GM04504 (cell line): Measurements from ENCODE around the gene S100A6.

Experiments
- DNase-seq: peaks from one replicate; pipeline ENCODE4 v3.0.0-alpha.2; 2012; ENCODE audit warnings: low read depth

The S100A6 gene

DNA sequence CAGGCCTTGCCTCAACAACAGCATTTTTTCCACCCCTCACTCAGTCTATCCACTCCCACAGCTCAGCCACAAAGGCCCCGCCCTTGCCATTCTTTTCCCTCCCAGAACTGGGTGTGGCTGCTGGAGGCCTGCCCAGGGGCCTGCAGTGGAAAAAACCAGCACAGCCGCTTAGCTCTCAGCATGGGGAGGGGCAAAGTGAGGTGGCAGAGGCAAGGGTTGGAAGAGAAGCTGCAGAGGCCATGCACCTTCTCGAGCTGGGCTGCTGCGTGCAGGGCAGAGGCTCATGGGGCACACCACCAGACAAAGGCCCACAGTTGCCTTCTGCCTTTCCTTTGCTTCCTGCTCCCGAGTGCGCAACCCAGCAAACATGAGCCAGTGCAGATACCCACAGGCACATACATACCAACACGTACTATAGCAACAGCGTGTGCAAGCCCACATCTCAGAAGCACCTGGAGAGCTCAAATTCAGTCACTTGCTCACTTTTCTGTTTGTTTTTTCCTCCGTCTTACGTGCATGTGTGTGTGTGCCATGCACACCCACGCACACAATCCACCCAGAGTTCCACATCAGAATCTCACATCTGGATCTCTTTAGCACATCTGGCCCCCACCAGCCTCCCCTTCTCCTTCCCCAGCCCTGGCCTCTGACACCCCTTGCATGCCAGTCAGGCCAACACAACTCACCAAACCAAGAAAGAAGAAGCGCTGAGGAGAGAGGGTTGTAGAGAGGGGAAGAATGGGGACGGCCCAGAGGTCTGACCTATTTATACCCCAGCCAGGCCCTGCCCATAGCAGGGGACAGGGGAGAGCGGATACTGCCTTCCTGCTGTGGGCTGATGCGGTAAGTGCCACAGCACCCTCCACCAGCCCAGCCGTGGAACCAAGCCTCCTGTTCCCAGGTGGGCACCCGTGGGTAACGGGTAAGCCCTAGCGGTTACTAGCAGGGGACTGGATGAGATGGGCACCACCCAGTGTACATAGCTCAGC is 9.6 kb upstream of the S100A6 start, which contains the start of gene S100A4:
S100A4 (minus strand) TSS at position 740 of the 989 bp plus-strand sequence. CDS start 1,012 bp downstream, outside the sequence.
- peak; percentile 89 for DNase-seq

DNA sequence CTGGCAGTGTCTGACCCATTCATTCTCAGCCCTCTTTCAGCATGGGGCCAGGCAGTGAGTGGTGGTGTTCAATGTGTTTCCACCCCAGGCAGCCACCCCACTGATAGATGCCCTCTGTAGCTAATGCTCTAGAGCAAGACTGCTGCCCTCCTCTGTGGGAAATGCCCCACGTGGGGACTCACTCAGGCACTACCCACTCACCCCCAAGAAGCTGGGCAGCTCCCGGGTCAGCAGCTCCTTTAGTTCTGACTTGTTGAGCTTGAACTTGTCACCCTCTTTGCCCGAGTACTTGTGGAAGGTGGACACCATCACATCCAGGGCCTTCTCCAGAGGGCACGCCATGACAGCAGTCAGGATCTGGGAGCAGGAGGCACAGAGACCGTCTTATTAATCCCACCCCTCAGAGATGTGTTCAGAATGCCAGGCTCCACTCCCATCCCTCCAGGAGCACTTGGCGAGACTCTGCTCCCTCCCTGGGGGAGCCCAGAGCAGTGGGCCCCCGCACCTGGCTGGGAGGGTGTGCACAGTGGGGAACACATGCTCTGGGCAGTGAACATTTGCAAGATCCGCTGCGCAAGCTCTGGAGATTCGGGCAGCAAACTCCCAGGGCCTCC is 8.8 kb upstream of the S100A6 start:
- DNase-seq: no peak

DNA sequence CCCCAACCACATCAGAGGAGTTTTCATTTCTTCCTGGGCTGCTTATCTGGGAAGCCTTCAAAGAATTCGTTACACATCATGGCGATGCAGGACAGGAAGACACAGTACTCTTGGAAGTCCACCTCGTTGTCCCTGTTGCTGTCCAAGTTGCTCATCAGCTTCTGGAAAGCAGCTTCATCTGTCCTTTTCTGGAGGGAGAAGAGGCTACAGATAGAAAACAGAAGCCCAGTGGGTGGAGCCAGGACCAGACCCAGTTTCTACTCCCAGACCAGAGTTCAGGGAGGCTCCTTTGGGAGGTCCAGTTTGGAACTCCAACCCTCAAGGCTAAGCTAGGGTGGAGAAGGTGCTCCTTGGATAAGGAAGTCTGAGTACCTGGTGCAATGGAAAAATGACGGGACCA is 7.9 kb upstream of the S100A6 start:
- no peak for DNase-seq

DNA sequence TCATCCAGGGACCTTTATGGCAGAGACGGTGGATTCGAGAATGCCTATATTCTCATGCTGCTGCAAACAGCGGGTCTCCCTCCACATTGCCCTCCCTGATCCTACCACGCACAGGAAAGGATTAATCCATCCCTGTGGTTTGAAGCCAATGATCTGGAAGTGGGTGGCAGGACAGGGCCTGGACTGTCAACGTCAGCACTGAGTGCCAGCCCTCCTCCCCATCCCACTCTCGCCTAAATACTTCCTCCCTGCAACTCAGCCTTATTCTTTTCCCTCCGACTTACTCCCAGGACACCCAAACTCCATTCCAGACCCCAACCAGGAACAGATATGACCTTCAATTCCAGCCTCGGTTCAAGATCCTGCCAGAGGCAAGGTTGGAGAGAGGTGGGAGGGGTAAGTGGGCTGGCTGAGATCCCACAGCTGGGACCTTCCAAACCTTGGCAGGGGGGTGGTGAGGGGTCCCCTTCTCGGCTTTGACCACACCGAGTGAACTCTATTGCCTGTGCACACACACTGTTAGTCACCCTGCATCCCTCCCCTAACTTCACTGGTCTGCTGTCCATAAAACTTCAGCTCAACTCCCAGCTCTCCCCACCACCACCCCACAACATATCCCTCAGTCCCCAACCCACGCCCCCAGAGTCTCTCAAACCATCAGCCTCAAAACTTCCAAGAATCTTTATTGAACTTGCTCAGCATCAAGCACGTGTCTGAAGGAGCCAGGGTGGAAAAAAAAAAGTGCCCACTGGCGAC is 7.3 kb upstream of the S100A6 start:
- no peak for DNase-seq

DNA sequence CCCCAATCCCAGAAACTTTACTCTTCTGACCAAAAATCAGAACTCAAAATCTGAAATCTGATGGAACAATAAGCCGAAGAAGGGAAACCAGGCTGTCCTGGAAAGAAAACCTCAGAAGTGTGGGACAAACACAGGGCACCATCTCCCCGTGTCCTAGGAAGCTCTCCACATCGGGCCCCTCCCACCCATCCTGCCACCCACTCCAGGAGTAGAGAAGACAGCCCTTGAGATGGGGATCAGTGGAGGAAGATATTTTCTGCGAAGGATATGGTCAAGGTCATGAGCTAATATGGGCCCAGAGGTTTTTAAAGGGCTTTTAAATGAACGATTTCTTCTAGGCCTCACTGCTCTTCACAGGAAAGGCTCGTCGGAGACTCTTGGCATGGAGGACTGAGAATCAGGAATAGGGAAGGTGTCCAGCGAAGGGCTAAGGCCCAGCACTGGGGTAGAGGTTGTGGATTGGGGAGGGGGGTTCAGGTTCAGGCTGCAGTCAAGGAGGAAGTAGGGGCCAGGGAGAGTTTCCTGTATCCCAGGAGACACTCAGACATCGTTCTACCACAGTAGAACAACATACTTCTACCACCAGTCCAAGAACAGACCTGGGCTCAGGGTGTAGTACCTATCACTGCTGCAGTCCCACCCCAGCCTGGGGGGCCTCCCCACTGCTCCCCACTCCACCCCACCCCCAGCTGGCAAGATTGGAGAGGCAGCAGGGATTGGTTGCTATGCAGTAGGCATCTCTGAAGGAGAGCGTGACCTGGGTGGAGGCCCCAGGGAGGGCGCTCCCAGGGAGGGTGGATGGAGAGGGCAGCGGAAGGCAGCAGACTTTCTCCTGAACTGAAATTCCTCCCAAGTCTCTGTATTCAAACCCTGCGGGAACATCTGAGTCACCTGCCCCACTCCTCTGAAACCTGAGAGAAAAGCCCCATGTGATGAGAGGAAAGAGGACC is 6.1 kb upstream of the S100A6 start:
- DNase-seq: no peak

DNA sequence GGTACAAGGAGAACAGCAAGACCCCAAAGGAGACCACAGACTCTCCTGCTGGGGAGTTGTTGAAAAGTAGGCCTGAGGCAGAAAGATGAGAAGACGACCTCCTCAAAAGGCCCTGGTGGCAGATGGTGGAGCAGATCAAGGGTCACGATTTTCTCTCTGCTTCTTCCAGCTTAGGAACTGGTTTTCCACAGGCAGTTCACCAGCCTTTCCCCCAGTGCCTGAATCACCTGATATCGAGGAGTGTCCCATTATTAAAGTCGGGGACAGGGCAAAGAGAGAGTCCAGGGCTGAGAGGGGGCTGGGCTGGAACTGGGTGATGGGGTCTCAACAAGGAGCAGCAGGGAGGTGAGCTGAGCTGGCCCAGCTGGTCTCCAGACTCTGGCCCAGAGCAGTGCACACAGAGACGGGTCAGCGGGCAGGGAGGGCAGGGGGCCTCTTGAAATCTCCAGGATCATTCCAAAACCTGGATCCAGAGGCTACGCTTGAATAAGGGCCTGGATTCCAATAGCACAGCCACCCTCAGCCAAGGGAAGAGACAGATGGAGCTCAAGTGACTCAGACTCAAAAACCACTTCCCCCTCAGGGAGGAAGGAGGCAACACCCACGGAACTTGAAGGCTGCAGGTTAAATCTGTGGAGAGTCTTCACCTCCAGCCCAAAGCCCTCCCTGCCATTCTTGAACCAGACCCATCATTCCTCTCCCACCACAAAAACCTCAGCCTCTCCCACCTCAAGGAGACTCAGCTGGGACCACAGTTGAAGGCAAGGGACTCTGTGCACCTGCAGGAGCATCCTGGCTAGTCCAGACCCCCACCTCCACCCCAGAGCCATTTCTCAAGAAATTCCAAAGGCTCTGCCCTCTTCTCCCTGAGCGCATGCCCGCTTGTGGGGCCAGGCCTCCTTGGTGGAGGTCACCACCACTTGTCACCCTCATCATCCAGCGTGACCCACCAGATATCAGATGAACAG is 4.9 kb upstream of the S100A6 start, which contains the start of gene S100A5:
S100A5 (minus strand) TSS at position 541 of the 968 bp plus-strand sequence. CDS start 743 bp downstream, outside the sequence.
- DNase-seq: no peak

DNA sequence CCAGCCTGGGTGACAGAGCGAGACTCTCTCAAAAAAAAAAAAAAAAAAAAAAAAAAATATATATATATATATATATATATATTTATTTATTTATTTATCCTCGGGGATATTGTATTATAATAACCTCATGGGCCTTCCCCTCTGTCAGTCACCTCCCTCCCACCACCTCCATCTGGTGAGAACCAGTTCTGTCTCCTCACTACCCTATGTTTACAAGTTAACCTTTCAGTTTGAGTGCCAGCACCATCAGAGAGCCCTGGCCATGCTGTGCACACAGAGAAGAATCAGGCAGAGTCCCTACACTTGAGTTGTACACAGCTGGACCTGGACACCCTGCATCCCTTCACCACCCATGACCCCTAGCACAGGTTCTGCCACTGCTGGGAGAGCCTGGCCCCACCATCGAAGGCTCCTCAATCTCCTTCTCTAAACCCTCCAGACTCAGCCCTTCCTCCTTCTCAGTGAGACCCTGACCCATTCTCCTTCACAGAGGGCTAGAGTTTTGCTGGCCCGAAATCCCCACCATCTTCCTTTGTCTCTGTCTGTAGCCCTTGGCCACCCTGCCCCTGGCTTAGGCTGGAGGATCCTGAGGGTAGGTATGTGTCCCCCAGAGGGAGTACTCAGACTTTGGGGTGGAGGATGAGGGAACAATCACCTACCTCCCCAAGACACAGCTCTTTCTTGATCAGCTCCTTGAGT is 3.8 kb upstream of the S100A6 start:
- no peak for DNase-seq

DNA sequence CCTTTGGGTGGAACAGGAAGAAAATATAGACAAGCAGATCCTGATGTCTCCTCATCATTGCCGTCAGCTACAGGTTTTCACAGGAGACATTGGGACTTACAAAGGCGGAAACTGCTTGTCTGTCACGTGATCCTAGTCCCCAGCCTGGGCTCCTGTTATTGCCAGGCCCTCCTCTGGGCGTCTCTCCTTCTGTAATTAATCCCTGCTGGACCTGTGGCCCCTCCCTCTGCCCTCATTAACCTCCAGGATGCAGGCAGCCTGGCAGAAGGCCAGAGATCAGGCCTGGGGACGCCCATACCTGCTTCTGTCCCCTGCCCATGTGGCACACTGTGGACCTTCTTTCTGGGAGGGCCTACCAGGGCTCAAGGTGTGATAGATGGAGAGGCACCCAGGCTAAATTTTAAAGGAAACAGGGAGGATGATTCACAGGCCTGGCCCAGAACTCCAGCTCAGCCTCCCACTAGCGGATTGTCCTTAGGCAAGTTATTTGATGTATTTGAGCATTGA is 2.6 kb upstream of the S100A6 start:
- DNase-seq: no peak

DNA sequence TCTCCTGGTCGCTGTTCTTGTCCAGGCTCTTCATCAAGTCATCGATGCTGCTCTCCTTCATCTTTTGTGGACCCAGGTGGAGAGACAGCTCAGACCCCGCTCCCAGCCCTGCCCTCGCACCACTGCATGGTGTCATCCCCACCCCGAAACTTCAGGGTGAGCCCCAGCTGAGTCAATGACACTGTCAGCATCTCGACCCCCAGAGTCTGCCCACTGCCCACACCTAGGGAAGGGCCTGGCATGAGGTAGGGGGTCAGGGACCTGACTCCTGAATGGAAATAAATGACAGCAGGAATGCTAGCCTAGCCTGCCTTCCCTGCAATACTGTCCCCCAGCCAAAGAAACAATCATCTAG is 1.6 kb upstream of the S100A6 start:
- DNase-seq: no peak

DNA sequence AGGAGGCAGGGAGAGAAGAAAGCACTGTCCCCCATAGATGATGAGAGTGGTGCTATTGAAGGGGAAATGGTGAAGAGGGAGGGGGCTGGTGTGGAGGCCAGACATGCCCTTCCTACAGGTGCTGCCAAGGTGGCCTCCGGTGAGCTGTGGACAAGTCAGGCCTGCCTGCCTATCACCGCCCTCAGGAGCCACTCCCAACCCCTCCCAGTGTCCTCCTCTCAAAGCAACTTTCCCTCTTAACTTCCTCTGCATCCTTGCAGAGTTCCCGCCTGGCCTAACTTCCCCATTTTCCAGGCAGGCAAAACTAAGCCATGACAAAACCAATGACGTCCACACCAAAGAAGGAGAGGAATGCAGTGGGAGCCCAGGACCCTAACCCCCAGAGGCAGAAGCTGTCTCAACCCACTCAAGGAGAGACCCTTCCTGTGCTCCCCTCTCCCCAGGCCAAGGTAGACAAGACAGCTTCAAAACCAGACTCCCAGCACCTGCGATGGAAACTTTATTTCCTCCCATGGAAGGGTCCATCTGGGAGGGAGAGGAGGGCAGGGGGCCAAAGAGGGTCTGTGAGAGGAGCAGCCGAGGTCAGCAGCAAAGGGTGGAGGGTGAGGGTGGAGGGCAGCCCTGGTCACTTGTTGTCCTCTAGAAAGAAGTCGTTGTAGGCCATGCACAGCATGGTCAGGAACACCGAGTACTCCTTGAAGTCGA is 1.0 kb upstream of the S100A6 start:
- DNase-seq: no peak

DNA sequence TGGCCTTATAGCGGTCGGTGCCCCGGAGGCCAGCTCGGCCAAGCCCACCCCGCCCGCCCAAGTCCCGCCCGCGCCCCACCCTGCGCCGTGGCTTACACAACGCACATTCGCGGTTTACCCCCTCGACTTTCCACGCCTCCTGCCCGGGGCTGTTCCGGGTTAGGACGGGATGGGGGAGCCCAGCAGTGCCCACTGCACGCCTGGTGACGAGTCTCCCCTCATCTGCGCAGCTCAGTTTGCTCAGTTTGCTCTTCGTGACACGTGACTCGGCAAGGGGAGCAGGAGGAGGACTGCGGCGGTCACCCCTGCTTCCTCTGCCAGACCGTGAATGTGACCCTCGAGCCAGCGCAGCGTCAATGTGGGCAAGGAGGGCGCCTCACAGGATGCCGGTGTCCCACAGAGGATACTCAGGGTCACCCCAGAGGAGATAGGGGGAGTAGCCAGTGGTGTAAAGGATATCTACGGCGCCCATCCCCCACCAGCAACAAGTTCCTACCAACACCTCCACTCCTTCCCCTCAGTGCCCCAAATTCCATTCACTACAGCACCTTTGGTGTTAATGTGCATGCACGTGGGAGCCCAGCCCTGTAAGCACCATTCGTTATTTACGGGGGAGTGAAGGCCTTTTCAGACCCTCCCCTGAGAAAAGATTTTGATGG is 350 bp upstream of the S100A6 start:
- DNase-seq: peak; percentile 90

DNA sequence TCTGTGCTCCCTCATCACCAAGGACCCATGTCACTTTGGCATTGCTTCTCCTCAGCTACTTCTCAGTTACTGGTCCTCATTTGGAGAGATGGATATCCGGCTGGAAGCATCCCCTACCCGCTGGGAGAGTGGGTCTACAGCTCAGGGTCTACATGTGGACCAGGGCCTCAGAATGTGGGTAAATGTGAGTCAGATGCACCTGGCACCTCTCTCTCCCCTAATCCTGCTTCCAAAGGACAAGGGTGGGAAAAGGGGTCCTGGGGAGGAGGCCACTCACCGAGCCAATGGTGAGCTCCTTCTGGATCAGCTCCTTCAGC is 908 bp downstream of the S100A6 start:
- no peak for DNase-seq

DNA sequence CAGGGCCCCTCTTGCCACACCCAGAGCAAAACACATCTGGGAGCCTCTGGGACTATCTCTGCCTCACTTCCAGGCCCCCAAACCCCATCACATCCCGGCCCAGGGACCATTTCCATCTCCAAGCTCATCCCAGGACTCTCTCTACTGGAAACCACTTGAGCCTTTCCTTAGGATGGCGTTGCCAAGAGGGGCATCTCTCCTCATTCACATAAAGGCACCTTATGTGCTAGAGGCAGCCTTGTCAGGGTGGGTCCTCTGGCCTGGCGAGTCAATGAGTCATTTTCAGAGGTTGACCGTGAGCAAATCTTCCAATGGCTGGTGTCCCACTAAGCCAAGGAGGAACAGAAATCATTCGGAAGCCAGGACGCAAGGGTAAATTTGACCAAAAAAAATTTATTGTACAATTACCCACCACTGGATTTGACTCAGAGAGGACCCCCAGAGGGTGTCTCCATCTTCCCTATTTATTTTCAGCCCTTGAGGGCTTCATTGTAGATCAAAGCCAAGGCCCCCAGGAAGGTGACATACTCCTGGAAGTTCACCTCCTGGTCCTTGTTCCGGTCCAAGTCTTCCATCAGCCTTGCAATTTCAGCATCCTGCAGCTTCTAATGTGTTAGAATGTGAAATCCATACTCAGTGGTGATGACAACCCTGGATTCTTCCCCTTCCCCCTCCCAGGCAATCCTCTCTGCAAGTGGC is 1.4 kb downstream of the S100A6 start:
- no peak for DNase-seq

DNA sequence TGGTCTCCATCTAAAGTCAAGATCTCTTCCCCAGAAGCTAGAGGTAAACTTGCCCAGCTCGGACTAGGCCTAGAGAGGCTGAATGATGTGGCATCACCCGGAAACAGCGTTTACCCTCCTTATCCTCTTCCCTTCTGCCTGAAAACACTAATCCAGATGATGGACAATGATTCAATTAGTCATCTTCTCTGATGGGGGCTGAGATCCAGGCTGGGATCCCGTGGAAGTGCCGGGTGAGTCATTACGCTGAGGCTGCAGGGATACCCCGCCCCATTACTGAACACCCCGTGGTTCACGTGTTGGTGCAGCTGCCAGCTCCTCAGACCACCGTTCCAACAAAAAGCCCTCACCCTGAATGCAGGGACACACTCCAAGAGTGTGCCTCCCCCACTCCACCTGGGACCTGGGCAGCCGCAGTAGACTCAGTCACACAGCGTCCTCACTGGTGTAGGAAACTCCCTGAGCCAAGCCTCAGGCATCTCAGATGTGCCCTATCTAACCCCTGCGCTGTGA is 2.0 kb downstream of the S100A6 start:
- DNase-seq: peak; percentile 87

DNA sequence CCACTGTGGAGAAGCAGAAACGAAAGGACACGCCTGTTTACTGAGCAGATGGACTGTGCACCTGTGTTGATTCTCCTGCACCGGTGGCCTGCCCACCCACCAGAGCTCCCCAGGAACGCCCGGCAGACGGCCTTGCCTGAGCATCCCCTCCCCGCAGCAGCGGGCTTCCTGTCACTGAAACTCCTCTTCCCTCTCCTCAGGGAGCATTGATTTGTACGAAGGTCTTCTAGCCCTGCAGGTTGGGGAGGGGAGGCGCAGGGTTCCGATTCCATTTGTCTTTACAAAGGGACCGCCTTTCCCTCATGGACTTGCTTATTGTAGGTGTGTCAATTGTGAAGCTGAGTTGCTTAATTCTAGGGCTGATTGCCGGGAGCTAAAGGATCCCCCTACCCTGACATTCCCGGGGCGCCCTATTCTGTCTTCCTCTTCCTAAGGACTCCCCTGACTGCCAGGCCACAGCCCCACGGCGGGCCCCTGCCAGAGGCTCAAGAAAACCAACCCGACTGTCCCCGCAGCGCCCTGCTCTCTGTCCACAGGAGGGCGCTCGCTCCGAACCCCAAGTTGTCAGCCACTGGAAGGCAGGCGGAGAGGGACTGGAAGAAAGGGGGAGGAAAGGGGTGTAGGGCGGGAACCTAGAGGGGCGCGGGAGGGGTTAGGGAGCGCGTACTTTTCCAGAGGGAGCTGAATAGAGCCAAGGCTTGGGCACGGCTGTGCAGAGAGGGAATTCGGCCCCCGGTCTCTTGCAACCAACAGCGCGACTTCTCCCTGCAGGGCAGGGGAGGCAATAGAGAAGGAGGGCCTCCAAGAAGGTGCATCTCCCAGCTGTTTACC is 2.8 kb downstream of the S100A6 start:
- DNase-seq: peak; percentile 80

DNA sequence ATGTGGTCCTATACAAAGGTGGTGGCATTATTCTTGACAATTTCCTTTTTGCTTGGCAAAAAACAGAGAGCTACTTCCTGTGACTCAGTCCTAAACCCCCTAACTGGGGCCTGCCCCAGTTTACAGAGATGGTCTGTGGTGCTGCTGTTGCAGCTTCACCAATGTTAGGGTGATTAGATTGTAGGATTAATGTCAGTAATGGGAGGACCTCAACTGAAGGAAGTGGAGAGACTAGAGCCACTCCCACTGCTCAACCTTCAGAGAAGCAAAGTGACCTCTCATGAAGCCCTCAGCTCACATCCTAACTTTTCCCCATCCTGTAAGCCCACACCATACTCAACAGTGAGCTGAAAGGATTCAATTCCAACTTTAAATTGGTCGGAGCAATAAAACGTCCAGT is 3.6 kb downstream of the S100A6 start:
- DNase-seq: no peak
